Suprapubic skin (tissue), 4 donors: ENCODE data around the gene ARL8A. TPM values are rescaled to one million over a fixed set of nuclear protein-coding genes. Genes with fewer than 3 reads are reported as not detected.
"Not testable (repeated sequence)": the region's sequence is repeated elsewhere in the genome, so short reads cannot be mapped to it uniquely, and the experiment has no call there.

Experiments
- DNase-seq, 2 donors: peaks; one replicate each; pipeline ENCODE4 v3.0.0-alpha.2; 2019; ENCODE audit warnings: low spot score in 2 of 2
- H3K27ac ChIP-seq: fragments of 200-600 bp; sonication (generic); one replicate; pipeline ENCODE4 v1.5.1; 2019
- H3K27me3 ChIP-seq: fragments of 200-600 bp; sonication (generic); one replicate; pipeline ENCODE4 v1.5.1; 2019
- H3K36me3 ChIP-seq: fragments of 200-600 bp; sonication (generic); one replicate; pipeline ENCODE4 v1.5.1; 2019
- H3K4me1 ChIP-seq: fragments of 200-600 bp; sonication (generic); one replicate; pipeline ENCODE4 v1.5.1; 2019
- H3K4me3 ChIP-seq: fragments of 200-600 bp; sonication (generic); one replicate; pipeline ENCODE4 v1.5.1; 2019; ENCODE audit warnings: mild to moderate bottlenecking
- H3K9me3 ChIP-seq: fragments of 200-600 bp; sonication (generic); one replicate; pipeline ENCODE4 v1.5.1; 2019
- EP300 ChIP-seq: sonication (generic); formaldehyde crosslinking; IDR thresholded peaks from one replicate; pipeline ENCODE4 v1.6.1; 2017; ENCODE audit warnings: antibody characterized with exemption
- POLR2A ChIP-seq, 2 donors: fragments of 450-650 bp; IDR thresholded peaks; one replicate each; pipeline ENCODE4 v1.6.1; 2017; ENCODE audit warnings: antibody characterized with exemption in 2 of 2, mild to moderate bottlenecking in 2 of 2, moderate library complexity in 2 of 2
- POLR2AphosphoS5 ChIP-seq, 3 donors: sonication (generic); formaldehyde crosslinking; IDR thresholded peaks; one replicate each; pipeline ENCODE4 v1.6.1; 2017; ENCODE audit warnings: antibody characterized with exemption in 3 of 3
- WGBS: methylation state at CpG from one replicate; pipeline ENCODE4 v1.1.5; 2018; 5-methylcytosine and 5-hydroxymethylcytosine counted together
- total RNA-seq, 4 donors: library from RNA; depleted of rRNA; stranded (reverse); fragments of >200 nt; gene quantifications; one replicate each; pipeline ENCODE4 v1.1.0, GENCODE V29; 2016
- TF ChIP-seq, protein P1 (sequence below), 2 donors: fragments of 200-600 bp in 1 of 2; fragments of 450-650 bp in 1 of 2; sonication (generic) in 1 of 2; IDR thresholded peaks; one replicate each; pipeline ENCODE4 v1.5.1; 2016 to 2019; ENCODE audit warnings: antibody characterized with exemption in 2 of 2, mild to moderate bottlenecking in 1 of 2, moderate library complexity in 1 of 2

Gene ARL8A
- 10 to 100 TPM; 41.1 to 46.3 (median 43.0) TPM for total RNA-seq

DNA sequence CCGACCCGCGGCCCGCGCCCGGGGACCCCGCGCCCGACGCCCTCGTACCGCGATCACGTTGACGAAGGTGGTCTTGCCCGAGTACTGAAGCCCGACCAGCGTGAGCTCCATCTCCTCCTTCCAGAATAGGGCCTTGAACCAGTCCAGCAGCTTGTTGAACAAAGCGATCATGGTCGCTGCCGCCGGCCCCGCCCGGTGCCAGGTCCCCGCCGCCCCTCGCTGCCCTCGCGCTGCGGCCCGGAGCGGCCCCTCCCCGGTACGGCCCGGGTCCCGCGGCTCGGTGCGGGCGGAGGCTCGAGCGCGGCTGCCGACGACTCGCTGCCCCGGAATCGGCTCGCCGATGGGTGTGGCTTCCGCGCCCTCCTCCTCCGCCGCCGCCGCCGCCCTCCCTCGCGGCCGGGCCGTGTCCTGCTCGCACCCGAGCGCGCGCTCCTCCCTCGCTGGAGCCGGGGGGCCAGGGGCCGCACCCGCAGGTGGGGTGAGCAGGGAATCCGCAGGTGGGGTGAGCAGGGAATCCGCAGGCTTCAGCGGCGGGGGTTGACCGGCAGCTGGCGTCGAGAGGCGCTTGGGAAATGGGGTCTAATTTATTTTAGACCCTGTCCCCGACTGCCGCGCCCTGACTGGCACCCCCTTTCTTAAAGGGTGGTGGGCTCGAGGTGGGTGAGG, at the start of gene ARL8A:
TSS of gene ARL8A (minus strand) at position 336 of the 666 bp plus-strand sequence. CDS start at position 171, 165 bp downstream.
- Histone ChIP-seq H3K4me3 (peak within 1 kb of the TSS; percentile 77), H3K36me3 (peaks cover 4% of the 10 kb centered on the region), H3K27ac (peak within 1 kb of the TSS; percentile 93), H3K4me1 (peaks cover 35% of the 10 kb centered on the region), H3K9me3 (no peaks in the 10 kb centered on the region), H3K27me3 (no peaks in the 10 kb centered on the region)
- WGBS, result 0% methylated on average over 4 of the region's 82 CpGs
- TF ChIP-seq POLR2A (IDR thresholded peaks at IDR 0.05), result peak; percentile 17 to 58
- TF ChIP-seq, protein P1, sequence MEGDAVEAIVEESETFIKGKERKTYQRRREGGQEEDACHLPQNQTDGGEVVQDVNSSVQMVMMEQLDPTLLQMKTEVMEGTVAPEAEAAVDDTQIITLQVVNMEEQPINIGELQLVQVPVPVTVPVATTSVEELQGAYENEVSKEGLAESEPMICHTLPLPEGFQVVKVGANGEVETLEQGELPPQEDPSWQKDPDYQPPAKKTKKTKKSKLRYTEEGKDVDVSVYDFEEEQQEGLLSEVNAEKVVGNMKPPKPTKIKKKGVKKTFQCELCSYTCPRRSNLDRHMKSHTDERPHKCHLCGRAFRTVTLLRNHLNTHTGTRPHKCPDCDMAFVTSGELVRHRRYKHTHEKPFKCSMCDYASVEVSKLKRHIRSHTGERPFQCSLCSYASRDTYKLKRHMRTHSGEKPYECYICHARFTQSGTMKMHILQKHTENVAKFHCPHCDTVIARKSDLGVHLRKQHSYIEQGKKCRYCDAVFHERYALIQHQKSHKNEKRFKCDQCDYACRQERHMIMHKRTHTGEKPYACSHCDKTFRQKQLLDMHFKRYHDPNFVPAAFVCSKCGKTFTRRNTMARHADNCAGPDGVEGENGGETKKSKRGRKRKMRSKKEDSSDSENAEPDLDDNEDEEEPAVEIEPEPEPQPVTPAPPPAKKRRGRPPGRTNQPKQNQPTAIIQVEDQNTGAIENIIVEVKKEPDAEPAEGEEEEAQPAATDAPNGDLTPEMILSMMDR (IDR thresholded peaks at IDR 0.05), result no peak
- peak in 1 of 2 donors; percentile 82 for DNase-seq

DNA sequence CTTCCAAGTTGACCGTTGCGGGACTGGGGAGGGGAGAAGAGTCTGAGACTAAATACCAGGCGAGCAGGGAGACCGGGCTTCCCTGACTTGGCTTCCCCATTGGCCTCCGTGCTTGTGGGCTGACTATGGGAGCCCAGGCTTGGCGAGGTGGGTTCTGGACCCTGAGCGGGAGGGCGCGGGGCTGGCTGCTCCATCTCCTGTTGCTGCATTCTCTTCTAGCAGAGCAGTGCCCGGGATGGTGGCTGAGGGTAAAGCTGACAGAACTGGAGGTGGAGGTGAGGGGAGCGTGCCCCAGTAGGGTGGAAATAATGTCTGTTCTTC, 49.8 kb upstream of the ARL8A start:
- H3K27me3 ChIP-seq, result peaks cover 40% of the 10 kb centered on the region
- no peaks in the 10 kb centered on the region for H3K36me3 ChIP-seq
- no peaks in the 10 kb centered on the region for H3K9me3 ChIP-seq
- no peak overlapping the region for H3K27ac ChIP-seq
- H3K4me3 ChIP-seq, result peak overlapping the region; percentile 43
- peaks cover 27% of the 10 kb centered on the region for H3K4me1 ChIP-seq
- WGBS, result 73% methylated on average over 7 of the region's 11 CpGs
- TF ChIP-seq POLR2AphosphoS5 (IDR thresholded peaks at IDR 0.05) (no peak), EP300 (no peak), POLR2A (IDR thresholded peaks at IDR 0.05) (no peak)
- TF ChIP-seq, protein P1 (IDR thresholded peaks at IDR 0.05), result no peak
- DNase-seq, result no peak

DNA sequence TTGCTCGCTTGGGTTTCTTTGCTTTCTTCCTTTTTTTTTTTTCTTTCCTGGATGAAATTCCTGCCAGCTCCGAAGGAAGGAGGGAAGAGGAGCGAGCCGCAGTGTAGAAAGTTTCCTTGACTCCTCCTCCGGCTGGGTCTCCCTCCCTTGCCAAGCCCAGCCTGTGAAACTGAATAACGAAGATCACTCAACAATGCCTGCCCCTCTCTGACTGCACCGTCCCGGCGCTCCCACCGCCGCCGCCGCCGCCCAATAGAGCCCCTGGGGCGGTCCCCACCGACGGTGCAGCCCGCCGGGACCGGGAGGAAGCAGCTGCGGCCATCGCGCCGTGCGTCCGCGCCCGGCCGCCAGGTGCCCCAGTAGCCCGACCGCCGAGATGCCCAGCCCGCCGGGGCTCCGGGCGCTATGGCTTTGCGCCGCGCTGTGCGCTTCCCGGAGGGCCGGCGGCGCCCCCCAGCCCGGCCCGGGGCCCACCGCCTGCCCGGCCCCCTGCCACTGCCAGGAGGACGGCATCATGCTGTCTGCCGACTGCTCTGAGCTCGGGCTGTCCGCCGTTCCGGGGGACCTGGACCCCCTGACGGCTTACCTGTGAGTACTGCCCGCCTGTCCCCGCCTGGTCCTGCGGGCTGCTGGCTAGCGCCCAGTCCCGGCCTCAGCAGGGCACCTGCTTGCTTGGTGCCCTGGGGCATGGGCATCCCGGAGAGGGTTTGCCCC, 49.2 kb upstream of the ARL8A start, which contains the start of gene LGR6:
TSS of gene LGR6 (plus strand) at position 186 of the 714 bp plus-strand sequence. CDS start at position 377, 191 bp downstream.
- TF ChIP-seq, protein P1 (IDR thresholded peaks at IDR 0.05), result peak in 1 of 2 donors; percentile 10
- no peak for TF ChIP-seq POLR2A (IDR thresholded peaks at IDR 0.05)
- H3K36me3 ChIP-seq, result no peaks in the 10 kb centered on the region
- peaks cover 22% of the 10 kb centered on the region for H3K4me1 ChIP-seq
- 1% methylated on average over 15 of the region's 61 CpGs for WGBS
- H3K27me3 ChIP-seq, result peaks cover 36% of the 10 kb centered on the region
- no peak for DNase-seq
- H3K9me3 ChIP-seq, result no peaks in the 10 kb centered on the region
- H3K4me3 ChIP-seq, result peak within 1 kb of the TSS; percentile 43
- no peak within 1 kb of the TSS for H3K27ac ChIP-seq

DNA sequence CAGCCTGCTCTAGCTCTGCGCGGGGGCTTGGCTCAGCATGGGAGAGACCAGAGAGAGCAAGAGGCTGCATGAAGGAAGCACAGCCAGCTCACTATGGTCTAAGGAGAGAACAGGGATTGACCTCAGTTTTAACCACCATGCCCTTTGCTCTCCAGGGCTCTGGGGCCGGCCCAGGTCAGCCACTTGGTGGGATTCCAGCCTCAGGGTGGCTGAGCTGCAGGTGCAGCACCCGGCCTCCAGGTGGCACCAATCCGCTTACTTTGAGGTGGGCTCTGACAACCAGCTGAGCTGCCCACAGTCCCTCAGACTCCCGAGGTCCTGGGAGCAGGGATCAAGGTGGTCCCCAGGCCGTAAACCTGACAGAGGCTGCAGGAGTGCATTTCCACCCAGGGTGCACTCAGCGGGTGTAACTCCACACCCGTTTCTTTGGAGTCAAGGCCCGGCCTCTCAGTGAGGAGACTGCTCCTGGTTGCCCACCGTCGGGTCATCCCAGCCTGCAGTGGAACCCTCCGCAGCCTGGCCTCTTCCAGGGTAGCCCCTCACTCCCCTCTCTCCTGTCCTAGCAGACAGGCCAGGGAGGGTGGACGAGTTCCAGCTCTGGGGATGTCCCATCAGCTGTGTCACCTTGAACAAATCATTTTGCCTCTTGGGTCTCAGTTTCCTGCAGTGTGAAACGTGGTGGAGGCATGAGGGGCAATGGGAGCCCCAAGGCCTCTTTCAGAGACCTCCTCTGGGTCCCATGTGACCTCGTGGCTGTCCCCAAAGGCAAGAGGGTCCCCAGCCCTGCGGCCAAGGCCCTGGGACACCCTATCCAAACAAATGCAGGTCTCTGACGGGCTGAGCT, 48.5 kb upstream of the ARL8A start:
- Histone ChIP-seq H3K36me3 (no peaks in the 10 kb centered on the region), H3K27ac (no peak overlapping the region), H3K9me3 (no peaks in the 10 kb centered on the region), H3K27me3 (peaks cover 36% of the 10 kb centered on the region), H3K4me3 (peak overlapping the region; percentile 43), H3K4me1 (peaks cover 21% of the 10 kb centered on the region)
- WGBS, result 41% methylated on average over 8 of the region's 18 CpGs
- no peak for DNase-seq
- no peak for TF ChIP-seq POLR2AphosphoS5 (IDR thresholded peaks at IDR 0.05)
- TF ChIP-seq, protein P1 (IDR thresholded peaks at IDR 0.05), result peak; percentile 31 to 89

DNA sequence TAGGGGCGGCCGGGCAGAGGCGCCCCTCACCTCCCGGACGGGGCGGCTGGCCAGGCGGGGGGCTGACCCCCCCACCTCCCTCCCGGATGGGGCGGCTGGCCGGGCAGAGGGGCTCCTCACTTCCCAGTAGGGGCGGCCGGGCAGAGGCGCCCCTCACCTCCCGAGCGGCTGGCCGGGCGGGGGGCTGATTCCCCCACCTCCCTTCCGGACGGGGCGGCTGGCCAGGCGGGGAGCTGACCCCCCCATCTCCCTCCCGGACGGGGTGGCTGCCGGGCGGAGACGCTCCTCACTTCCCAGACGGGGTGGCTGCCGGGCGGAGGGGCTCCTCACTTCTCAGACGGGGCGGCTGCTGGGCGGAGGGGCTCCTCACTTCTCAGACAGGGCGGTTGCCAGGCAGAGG, 46.9 kb upstream of the ARL8A start:
- Histone ChIP-seq H3K4me1 (peaks cover 15% of the 10 kb centered on the region), H3K27me3 (peaks cover 38% of the 10 kb centered on the region)
- H3K36me3 ChIP-seq, H3K9me3 ChIP-seq, DNase-seq, H3K4me3 ChIP-seq, H3K27ac ChIP-seq: not testable (repeated sequence)
- WGBS, result 93% methylated on average over 3 of the region's 33 CpGs
